Measurements from ENCODE around the gene VSTM2L. TPM values are rescaled to one million over a fixed set of nuclear protein-coding genes. Genes with fewer than 3 reads are reported as not detected.

VSTM2L gene
- total and polyA plus RNA-seq, 2 of the 4 experiments (the other 2 are of a cell fraction), result 0.18 to 0.19 TPM

GRCh38 chr20:37920270-37920669 lies 17.3 kb downstream of the VSTM2L start:
- POLR2A ChIA-PET (ENCODE audit: unreplicated experiment), result no interaction called here
- Histone ChIP-seq H3K27me3 (ENCODE audit: control insufficient read depth, insufficient read depth, low read length) (peaks cover 84% of the 10 kb centered on the region), H4K5ac (ENCODE audit: low read depth, low read length) (no peak overlapping the region), H3K18ac (ENCODE audit: low read depth, low read length) (no peak overlapping the region), H3K4me1 (ENCODE audit: control insufficient read depth, insufficient read depth, low read length) (no peaks in the 10 kb centered on the region), H2BK120ac (ENCODE audit: low read depth, low read length) (no peak overlapping the region), H2AFZ (replicated peaks; ENCODE audit: low read length, poor library complexity) (no peak overlapping the region), H2BK15ac (ENCODE audit: low read depth, low read length) (no peak overlapping the region), H2AK5ac (ENCODE audit: low read depth, low read length) (no peak overlapping the region), H3K36me3 (ENCODE audit: control insufficient read depth, insufficient read depth, low read length) (no peaks in the 10 kb centered on the region), H3K27ac (ENCODE audit: insufficient read depth, low read length) (no peak overlapping the region), H3K23ac (ENCODE audit: low read depth, low read length) (no peak overlapping the region), H3K9ac (ENCODE audit: low read depth, low read length) (no peak overlapping the region), H3K14ac (replicated peaks; ENCODE audit: low read depth, low read length) (no peak overlapping the region), H2AK9ac (replicated peaks; ENCODE audit: low read depth, low read length, poor library complexity) (no peak overlapping the region), H3K4ac (ENCODE audit: low read depth, low read length) (no peak overlapping the region), H2BK5ac (ENCODE audit: low read depth, low read length, poor library complexity, severe bottlenecking) (no peak overlapping the region), H3K4me2 (ENCODE audit: low read depth, low read length) (no peak overlapping the region), H3K56ac (ENCODE audit: extremely low read depth, insufficient read depth, low read length) (no peak overlapping the region), H3K4me3 (ENCODE audit: insufficient read depth, low read depth, low read length) (no peak overlapping the region), H2BK20ac (ENCODE audit: low read depth, low read length) (no peak overlapping the region), H3K79me1 (ENCODE audit: low read depth in 1 of 2, low read length in 2 of 2) (no peaks in the 10 kb centered on the region), H4K91ac (ENCODE audit: insufficient read depth, low read depth, low read length) (no peak overlapping the region), H3K9me3 (ENCODE audit: control insufficient read depth, insufficient read depth, low read length) (no peaks in the 10 kb centered on the region), H4K20me1 (ENCODE audit: insufficient read depth, low read length) (no peaks in the 10 kb centered on the region), H3K9me1 (ENCODE audit: insufficient read depth, low read length) (no peaks in the 10 kb centered on the region), H4K8ac (ENCODE audit: low read depth in 2 of 2, low read length in 2 of 2) (no peak overlapping the region)
- no peak for TF ChIP-seq RAD21 (IDR thresholded peaks at IDR 0.05; ENCODE audit: low read length)
- no peak for TF ChIP-seq MXI1 (IDR thresholded peaks at IDR 0.05; ENCODE audit: borderline replicate concordance, low read depth, low read length)
- TF ChIP-seq BHLHE40 (IDR thresholded peaks at IDR 0.05; ENCODE audit: low read depth, low read length), result no peak
- TF ChIP-seq RCOR1 (IDR thresholded peaks at IDR 0.05; ENCODE audit: insufficient replicate concordance, low read length), result no peak
- no peak for TF ChIP-seq NFE2L2 (IDR thresholded peaks at IDR 0.05; ENCODE audit: low read depth, low read length)
- TF ChIP-seq RFX5 (IDR thresholded peaks at IDR 0.05; ENCODE audit: low read depth, low read length), result no peak
- TF ChIP-seq FOS (IDR thresholded peaks at IDR 0.05; ENCODE audit: low read depth, low read length), result no peak
- TF ChIP-seq MAFK (IDR thresholded peaks at IDR 0.05; ENCODE audit: low read depth, low read length), result no peak
- TF ChIP-seq MAZ (IDR thresholded peaks at IDR 0.05; ENCODE audit: borderline replicate concordance, low read depth, low read length), result no peak
- TF ChIP-seq POLR2A (IDR thresholded peaks at IDR 0.05; ENCODE audit: low read depth, low read length), result no peak
- TF ChIP-seq ELK1 (IDR thresholded peaks at IDR 0.05; ENCODE audit: borderline replicate concordance, low read depth, low read length), result no peak
- ATAC-seq (ENCODE audit: low read depth) (no peak), DNase-seq (no peak)
- BruUV-seq (replicated peaks), result no TSS peak
- dilution Hi-C loops (cut with HindIII; ENCODE audit: low sequenced_read_pairs, unreplicated experiment) (no loop called here), in situ Hi-C loops (cut with MboI; ENCODE audit: low sequenced_read_pairs) (no loop called here), intact Hi-C loops (cut with micrococcal nuclease) (no loop called here)
- WGBS, 2 experiments (ENCODE audit: extremely low coverage in 2 of 2, insufficient read length in 1 of 2), result no CpG with 5 or more reads among the region's 6 CpGs
- CTCF ChIA-PET, result no interaction called here
